NCI-H1694 treated with DMSO at 0.1 percent for 48 hours (cell line): ENCODE data around the gene PRDM7.
"Not testable (repeated sequence)": the region's sequence is repeated elsewhere in the genome, so short reads cannot be mapped to it uniquely, and the experiment has no call there.

ENCODE experiments used
- DNase-seq: peaks from one replicate; lab custom pipeline; 2025; lab: John Stamatoyannopoulos, UW

Gene PRDM7

DNA sequence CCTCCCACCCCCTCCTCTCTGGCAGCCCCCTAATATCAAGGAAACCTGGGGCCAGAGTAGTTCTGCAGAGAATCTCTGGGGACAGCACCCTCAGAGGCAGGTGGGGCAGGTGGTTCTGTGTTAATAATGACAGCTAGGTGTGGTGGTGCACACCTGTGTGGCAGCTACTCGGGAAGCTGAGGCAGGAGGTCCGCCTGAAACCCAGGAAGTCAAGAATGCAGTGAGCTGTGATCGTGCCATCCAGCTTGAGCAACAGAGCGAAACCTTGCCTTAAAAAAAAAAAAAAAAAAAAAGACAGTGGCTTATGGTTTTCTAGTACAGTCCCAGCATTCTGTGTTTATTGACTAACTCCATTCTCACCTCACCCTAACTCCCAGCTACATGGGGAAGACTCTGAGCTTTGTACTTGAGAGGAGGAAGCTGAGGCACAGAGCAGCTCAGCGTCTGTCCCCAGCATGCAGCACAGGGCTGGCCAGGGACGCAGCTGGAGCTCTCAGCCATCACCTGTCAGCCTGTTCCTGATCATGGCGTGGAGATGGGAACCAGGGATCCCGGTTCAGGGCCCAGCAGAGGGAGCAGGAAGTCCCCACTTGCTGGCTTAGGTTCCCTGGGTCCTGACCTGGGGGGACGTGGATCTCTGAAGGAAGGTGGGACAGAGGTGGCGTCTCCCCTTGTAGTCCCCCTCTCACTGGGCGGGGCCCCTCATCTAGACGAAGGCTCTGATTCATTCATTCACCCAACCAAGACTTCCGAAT is 64.0 kb downstream of the PRDM7 start:
- DNase-seq = no peak

GRCh38 chr16:90011908-90012501 is 65.1 kb downstream of the PRDM7 start:
- no peak for DNase-seq

- no peak for DNase-seq
These were observed 65.7 kb downstream of the PRDM7 start for GRCh38 chr16:90011508-90011819.

DNA sequence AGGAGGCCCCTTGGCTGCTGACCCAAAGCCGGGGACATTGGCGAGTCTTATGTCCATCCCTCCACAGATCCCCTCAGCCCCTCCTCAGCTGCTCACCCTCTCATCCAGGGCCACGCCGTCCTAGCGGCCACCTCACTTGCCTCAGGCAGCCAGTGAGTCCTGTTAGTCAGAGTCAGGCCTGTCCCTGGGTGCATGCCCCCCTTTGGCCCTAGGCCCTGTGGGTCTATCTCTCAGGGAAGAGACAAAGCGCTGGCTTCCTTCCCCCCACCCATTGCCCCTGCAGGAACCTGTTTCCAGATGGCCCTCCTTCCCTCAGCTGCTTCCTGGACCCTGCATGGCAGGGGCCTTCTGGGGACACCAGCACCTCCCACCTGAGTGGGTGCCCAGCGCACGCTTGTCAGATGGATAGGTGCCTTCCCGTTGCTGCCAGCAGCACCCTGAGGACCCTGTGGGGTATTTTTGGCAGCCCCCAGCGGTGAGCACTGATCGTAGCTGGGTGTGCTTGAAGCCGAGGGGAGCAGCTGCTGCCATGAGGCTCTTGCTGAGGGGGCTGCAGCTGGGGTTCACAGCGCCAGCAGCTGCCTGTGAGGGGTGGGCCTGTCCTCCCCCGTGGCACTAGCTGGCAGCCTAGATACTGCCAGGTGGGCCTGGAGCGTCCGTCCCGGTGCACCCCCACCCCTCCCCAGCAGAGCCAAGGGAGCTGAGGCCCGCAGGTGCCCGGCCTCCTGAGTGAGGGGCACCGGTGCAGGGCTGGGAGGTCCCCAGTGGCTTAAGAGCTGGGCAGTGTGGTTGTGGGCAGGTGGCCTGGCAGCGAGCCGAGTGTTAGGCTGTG is 66.2 kb downstream of the PRDM7 start:
- no peak for DNase-seq

DNA sequence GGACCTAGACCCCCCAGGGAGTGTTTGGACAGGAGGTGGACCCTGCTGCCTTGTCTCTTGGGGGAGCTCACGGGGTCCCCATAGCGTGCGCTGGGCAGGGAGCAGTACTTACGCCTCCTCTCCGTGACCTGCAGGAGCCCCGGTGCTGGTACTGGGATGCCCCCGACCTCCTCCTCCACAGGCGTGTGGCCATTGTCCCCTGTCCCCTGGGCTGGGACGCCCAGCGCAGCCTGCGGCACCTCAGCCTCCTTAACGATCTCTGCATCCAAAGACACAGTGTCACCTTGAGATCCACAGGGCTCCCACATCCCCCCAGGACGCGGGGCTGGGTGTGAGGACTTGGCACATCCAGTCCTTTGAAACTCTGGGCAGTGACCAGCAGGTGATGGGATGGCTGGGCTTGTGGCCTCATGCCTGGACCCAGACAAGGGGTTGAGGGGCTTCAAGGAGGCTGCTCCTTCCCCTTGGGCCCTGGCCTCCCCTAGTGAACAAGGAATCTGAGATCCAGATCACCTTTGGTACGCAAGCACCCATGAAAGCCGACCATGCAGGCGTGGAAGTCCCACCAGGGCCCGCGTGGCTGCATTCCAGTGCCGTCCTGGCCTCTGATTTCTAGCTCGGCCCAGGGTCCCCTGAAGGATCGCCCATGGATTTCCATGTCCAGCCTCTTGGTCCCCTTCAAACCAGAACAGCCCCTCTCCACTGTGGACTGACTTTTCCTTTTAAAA is 67.8 kb downstream of the PRDM7 start:
- no peak for DNase-seq

DNA sequence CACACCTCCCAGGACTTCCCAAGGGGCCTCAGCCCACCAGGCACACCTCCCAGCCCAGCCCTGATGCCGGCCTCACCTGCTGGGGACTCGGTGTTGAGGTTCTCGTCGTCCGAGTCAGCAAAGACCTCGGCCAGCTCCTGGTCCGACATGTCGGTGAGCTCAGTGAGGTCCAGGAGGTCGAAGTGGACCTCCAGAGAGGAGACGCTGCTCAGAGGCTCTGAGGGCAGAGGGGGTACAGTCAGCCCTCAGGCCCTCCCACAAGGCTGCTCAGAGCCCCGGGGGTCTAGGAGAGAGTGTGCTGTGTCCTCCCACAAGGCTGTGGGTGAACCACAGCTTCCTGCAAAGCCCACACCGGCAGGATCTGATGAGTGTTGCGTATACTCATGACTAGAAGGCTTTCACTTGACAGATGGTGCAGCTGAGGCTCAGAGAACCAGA is 68.4 kb downstream of the PRDM7 start:
- DNase-seq = no peak

DNA sequence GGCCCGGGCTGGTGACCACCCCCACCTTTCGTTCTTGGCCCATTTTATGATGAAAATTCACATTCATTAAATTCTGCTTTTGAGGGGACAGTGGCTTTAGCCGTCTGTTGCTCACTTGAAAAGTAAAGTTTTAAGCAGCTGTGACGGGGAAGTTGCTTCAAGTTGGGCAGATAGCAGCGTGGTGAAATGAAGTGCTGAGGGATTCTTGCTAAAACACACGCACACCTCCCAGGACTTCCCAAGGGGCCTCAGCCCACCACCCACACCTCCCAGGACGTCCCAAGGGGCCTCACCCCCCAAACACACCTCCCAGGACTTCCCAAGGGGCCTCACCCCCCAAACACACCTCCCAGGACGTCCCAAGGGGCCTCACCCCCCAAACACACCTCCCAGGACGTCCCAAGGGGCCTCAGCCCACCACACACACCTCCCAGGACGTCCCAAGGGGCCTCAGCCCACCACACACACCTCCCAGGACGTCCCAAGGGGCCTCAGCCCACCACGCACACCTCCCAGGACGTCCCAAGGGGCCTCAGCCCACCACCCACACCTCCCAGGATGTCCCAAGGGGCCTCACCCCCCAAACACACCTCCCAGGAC is 69.4 kb downstream of the PRDM7 start:
- not testable (repeated sequence) for DNase-seq

DNA sequence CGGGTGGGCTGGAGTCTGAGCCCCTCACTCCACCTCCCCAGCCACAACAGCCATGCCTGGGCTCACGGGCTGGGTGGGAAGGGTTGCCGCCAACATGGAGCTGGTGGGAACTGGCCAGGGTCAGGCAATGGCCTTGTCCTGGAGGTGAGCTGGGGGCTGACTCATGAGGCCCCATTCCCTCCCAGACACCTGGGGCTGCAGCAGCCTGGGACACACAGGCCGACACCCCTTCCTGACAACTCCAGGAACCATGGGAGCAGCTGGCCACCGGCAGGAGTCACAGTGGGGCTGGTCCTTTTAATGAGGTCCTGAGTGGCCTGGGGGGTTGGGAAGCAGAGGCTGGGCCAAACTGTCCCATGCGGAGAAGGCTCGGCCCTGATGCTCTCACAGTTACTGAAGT is 70.1 kb downstream of the PRDM7 start:
- no peak for DNase-seq
